CD4-positive, alpha-beta T cell treated with Interleukin-21 for 1 hour (primary cell): ENCODE data around the gene POC1A.
"Not testable (repeated sequence)": the region's sequence is repeated elsewhere in the genome, so short reads cannot be mapped to it uniquely, and the experiment has no call there.

Experiments used
- DNase-seq: peaks from one replicate; pipeline ENCODE4 v3.0.0-alpha.2; 2020

Gene POC1A

DNA sequence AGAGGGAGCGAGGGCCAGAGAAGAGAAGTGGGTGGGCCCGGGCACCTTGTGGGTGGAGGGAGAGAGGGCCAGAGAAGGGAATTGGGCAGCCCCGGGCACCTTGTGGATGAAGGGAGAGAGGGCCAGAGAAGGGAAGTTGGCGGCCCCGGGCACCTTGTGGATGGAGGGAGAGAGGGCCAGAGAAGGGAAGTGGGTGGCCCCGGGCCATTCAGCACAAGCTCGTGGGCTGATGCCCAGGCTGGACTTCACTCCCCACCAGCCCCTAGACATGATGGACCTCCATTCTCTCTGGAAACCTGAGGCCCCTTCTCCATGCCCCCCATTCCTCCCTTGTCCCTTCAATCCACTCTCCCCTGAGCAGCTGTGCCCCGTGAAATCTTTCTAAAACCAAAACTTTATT is 113.6 kb downstream of the POC1A start:
- no peak for DNase-seq

DNA sequence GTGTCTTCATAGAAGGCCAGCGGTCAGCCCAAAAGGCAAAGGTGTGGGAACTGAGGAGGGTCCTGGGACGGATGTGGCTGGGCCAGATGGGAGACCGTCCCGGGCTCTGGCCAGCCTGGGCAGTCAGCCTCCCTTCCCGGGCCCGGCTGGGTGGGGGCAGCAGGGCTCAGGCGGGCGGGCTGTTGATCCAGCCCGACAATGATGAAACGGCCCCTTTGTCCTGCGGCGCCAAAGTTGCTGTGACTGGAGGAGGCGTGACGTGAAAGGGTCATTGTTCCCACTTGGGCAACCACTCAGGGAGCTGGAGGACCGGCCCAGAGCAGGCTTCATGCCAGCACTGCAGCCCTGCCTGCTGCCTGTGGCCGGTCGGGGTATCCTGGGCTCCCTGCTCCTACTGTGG is 114.4 kb downstream of the POC1A start:
- no peak for DNase-seq

DNA sequence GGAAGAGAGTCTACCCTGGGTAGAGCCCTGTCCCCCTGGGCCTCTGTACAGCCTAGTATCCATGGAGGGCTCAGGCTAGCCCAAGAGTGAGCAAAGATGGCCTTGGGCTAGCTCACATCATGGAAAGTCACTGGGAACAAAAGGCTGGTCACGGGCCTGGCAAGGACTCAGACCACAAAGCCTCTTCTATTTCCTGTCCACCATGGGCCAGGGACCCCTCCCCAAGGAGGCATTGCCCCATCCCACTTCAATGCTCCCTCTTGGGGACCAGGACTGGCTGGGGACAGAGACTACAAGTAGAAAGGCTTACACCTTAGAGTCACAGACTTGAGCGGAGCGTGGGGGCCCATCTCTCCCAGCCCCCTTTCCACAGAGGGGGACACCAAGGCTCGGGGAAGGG is 114.8 kb downstream of the POC1A start:
- DNase-seq: no peak

DNA sequence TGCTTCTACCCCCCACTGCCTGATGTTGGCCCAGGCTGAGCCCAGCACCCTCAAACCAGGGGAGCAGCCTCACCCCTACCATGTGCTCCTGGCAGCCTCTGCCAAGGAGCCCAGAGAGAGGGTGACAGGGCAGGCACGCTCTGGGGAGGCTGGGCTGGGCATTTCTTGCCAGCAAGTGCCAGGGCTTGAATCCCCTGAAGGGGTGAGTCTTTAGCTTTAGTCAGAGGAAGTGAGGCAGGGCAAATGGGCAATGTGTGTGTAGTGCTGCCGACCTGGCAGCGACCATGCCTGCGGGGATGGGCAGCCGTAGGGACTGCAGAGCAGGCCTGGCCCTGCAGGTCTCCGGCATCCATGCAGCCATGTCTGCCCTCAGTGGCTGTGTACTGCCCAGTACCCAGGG is 116.0 kb downstream of the POC1A start:
- DNase-seq: no peak

DNA sequence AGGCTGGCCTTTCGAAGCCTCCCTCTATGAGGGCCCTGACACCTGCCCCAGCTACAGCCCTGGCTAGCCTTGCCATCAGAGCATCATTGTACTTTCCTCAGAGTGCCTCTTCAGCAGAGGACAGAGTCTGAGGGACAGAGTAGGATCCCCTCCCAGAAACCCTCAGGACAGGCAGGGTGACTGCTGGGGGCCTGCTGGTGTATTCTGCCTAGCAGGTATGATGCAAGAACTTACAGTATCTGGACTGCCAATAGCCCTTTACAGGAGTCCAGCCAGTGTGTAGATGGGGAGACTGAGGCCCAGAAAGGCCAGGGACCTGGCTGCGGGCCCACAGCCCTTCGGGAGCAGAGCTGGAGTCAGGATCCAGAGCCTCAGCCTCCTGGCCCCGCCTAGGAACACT is 116.9 kb downstream of the POC1A start:
- DNase-seq: no peak

DNA sequence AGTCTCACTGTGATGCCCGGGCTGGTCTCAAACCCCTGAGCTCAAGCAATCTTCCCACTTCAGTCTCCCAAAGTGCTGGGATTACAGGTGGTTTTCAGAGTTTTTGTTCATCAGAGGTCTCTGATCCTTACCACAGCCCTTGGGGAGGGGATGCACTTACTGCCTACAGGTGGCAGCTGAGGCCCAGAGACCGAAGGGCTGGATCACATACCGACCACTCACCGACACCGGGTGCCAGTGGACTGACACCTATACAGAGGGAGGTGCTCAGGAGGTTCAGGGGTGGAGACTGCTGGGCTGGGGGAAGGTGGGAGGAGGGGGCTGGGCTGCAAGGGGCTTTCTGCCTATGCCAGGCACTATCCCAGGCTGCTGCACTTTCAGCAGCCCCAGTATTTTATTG is 117.4 kb downstream of the POC1A start:
- DNase-seq: peak; percentile 45

DNA sequence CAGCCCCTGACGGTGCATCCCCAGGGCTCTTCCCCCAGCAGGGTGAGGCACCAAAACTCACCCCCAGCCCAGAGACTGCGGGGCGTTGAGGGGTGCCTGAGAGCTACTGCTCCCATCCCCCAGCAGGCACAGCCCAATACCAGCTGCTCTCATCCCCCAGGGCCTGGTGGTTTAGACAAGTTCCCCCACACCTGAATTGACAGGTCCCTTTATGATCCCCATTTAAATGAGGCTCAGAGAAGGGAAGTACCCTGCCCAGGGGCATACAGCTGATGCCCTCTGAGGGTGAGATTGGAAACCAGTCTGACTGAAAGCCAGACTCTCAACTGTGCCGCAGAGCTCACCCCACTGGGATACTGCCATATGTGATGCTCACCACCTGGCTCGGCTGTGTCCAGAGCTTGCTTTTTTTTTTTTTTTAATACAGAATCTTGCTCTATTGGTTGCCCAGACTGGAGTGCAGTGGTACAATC is 118.0 kb downstream of the POC1A start:
- DNase-seq: no peak

DNA sequence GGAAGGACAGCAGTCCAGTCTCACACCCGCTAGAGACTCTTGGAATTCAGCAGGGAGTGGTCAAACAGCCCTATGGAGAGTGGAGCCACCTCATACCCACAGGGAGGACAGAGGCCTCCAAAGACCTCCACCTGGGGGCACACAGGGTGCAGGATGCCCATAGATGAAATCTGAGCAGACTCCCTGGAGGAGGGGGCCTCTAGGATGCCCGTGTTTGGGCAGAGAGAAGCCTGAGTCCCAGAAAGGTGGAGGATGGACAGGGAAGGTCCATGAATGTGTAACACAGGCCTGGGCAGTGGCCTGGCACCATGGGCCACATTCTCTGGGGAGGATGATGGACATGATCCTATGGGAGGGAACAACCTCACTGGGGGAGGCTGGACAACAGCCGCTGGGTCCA is 119.6 kb downstream of the POC1A start:
- no peak for DNase-seq

DNA sequence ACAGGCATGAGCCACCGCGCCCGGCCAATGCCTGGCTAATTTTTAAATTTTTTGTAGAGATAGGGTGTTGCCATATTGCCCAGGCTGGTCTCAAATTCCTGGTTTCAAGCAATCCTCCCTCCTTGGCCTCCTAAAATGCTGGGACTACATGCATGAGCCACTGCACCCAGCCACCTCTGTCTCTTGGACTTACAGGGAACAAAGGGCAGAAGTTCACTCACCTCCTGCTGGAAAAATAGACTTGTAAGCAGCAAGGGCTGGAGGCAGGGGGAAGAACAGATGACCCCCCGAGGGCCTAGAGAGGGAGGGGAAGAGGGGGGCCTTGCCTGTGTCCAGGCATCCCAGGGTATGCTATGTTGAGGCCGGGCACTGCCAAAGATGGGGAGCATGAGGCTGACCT is 120.0 kb downstream of the POC1A start:
- no peak for DNase-seq

DNA sequence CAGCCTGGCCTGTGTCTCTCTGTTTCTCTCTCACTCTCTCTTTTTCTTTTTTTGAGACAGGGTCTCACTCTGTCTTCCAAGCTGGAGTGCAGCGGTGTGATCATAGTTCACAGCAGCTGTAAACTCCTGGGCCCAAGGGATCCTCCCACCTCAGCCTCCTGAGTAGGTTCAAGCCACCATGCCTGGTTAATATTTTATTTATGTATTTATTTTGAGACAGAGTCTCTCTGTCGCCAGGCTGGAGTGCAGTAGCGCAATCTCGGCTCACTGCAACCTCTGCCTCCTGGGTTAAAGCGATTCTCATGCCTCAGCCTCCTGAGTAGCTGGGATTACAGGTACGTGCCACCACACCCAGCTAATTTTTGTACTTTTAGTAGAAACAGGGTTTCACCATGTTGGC is 120.5 kb downstream of the POC1A start:
- not testable (repeated sequence) for DNase-seq

DNA sequence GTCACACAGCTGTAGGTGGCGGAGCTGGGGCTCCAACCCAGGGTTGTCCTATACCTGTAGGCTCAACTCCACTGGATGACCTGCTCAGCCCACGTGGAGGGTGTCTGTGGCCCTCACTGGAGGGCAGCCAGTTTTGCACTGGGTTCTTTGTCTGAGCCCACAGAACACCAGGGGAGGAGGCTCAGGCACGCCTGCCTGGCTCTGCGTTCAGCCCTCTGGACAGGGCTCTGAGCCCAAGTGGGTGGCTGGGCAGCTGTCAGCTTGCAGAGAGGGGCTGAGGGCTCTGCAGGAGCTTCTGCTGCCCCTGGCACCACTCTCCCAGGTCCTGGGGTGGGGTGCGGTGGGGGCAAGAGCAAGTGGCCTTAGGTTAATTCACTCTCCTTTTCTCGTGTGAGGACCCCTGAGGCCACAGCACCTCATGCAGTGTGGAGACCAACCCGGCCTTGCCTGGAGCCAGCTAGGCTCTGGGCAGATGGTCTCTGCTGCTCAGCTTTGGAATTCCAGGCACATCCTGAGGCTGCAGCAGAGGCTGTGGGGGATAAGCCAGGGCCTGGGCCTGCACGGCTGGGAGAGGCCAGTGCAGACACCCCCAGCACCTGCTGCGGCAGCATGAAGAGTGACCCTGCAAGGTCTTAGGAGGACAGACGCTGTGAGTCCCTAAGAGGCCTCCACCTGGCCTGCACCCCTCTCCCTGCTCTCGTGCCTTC is 121.4 kb downstream of the POC1A start:
- no peak for DNase-seq

DNA sequence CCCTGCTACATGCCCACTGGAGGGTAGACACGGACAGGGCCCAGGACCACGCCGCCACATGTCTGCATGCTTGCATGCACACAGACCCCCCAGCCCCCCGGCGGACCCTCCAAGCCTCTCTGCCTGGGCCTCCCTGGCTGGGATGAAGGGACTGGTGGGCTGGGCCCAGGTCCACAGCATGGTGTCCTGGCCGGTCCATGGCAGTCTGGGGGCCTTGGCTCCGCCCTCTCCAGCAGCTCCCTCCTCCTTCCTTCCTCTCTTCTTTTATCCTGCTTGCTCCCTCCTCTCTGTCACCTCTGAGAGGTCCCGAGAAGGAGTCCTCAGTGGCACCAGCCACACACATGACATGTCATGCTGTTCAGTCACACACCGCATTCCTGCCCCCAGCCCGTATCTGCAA is 122.3 kb downstream of the POC1A start:
- no peak for DNase-seq

DNA sequence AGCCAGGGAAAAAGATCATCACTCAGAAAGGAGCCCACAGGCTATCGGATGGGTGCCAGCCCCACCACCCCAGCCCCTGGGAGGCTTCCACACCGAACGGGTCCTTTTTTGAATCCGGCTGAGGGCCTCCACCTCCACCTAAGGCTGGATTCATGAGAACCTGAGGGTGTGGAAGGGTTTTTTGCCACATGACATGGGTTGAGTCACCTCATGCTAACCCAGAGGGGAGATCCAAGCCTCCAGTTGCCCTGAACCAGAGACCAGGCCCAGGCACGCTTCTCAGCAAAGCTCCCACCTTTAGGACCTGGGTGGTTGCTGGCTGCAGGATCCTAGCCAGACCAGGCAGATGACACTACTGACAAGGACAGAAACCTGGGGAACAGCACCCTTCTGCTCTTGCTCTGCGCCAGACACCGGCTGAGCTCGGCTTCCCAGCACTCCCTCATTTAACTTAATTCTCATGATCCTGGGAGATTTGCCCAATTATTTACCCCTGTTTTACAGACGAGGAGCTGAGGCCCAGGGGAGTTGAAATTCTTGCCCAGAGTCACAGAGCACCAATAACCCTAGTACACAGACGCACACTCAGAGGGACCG is 123.4 kb downstream of the POC1A start:
- no peak for DNase-seq

DNA sequence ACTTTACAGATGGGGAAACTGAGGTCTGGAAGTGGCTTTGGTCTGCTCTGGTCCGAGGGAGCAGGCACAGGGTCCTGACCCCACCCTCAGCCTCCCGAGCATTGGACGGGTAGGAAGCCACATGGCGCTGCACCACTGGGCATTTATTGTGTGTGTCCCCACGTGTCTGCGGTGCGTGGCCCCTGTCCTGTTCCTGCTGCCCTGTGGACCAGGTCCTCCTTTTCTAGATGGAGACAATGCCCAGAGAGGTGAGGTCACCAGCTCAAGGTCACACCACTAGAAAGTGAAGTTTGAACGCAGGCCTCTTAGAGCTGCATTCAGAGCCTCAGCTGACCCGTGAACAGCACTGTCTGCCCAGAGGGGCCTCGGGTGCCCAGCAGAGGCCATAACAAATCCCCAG is 124.7 kb downstream of the POC1A start:
- DNase-seq: no peak

DNA sequence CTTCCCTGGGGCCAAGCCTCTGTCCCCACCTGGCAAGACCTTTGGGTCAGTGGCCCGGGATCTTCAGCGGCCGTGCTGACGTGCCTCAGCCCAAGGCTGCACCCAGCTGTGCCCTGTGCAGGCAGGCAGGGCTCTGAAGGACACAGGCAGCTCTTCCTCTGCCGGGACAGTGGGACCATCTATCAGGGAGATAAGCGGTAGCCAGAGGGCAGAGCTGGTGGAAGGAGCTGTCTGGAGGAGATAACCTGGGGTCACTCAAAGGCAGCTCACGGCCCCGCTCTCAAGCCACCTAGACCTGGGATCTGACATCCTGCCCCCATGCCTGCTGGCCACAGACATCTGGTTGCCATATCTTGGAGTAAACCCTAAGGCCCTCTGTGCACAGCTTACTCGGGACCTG is 125.2 kb downstream of the POC1A start:
- no peak for DNase-seq

DNA sequence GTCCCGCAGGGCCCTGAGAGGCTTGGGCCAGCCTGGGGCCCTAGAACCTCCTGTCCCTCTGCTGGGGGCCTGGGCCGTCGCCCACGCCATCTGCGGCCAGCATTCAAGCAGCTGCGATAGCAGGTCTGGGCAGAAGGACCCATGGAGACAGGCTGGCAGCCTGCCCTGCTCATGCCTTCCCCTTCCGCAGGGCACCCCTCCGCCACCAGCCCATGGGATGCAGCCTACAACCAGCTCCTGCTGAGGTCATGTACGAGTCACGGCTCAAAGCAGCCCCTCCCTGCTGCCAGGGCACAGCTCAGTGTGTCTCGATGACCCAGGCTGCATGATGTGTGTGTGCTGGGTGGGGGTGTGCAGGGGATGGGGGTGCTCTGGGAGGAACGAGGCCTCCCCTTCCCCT is 125.7 kb downstream of the POC1A start:
- DNase-seq: no peak

DNA sequence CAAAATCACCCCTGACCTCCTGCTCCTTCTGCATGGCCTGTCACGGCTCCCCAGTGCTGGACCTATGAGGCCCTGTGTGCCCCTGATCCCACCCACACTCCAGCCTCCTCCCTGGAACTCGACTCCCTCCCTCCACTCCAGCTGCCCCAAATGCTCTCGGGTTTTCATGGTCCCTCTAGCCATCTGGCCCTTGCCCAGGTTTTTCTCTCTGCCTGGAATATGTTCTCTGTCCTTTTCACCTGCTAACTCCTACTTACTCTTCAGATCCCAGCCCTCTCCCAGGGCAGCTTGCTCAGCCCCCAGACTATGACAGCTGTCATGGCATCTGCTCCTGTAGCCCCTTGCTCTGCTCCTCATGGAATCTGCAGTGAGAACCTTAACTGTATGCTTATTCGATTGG is 128.2 kb downstream of the POC1A start:
- no peak for DNase-seq

DNA sequence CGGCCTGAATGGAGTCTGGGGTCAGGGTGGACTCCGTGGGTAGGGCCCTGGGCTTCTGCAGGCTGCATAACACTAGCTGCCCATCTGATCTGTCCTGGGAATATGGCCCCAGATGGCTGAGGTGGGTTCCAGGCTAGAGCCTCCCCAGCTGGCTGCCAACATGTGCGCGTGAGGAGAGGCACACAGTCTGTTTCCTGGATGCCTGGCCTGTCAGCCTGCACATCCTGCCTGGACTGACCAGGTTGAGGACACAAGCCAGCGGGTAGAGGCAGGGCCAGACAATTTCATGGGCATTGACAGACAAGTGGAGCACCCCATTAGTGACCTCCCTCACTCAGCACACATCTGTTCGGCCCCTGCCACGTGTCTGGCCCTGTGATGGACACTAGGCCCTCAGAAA is 128.8 kb downstream of the POC1A start:
- DNase-seq: no peak
